SK-N-MC (cell line): Measurements from ENCODE around the gene BRD1.

Source experiments
- EZH2 ChIP-seq: fragments of 200-600 bp; sonication (generic); IDR thresholded peaks from one replicate; pipeline ENCODE4 v1.6.1; 2017; ENCODE audit warnings: antibody characterized with exemption
- FOXP2 ChIP-seq: optimal IDR thresholded peaks from 2 replicates; pipeline ENCODE3; 2011; ENCODE audit warnings: mild to moderate bottlenecking, moderate library complexity; ENCODE audit not compliant: insufficient read depth; ENCODE audit errors: extremely low read length, control extremely low read depth
- POLR2AphosphoS5 ChIP-seq: IDR thresholded peaks from 2 replicates; pipeline ENCODE4 v1.6.1; 2012; ENCODE audit warnings: mild to moderate bottlenecking, low read depth, low read length, borderline replicate concordance

DNA sequence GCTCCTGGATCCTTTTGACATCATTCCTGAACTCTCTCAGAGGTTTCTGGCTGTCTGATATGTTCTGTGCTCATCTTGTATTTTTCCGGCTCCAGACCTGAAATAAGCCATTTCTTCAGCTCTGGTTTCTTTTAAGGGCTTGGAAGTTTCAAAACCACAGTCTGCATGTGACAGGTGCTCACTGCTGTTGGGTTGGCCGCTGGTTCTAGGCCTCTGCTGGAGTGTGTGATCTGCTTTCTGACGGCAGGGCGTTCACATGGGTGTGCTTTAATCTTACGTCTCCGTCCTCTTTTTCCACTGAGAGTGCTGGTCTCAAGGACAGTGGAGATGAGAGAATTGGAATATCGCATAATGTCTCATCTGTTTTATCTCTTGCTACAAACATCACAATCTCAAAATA is 36.3 kb upstream of the BRD1 start:
- no peak for TF ChIP-seq POLR2AphosphoS5
- TF ChIP-seq EZH2: no peak
- TF ChIP-seq FOXP2: no peak
